ENCODE data around the gene MARCHF9. TPM values are rescaled to one million over a fixed set of nuclear protein-coding genes. Genes with fewer than 3 reads are reported as not detected.

Gene MARCHF9
- total RNA-seq, 2 donors from 2014 or later, result 13.6 to 15.8 TPM

- no peak for DNase-seq
- H3K36me3 ChIP-seq (ENCODE audit: control insufficient read depth, insufficient read depth, low read length), result peaks cover 27% of the 10 kb centered on the region
- no peak overlapping the region for H3K27ac ChIP-seq (ENCODE audit: low read depth, low read length)
- no peaks in the 10 kb centered on the region for H3K4me1 Mint-ChIP-seq
- no peaks in the 10 kb centered on the region for H3K9me3 ChIP-seq (ENCODE audit: control insufficient read depth, low read length)
- no peak overlapping the region for H3K4me3 Mint-ChIP-seq
- peaks cover 5% of the 10 kb centered on the region for H3K27me3 ChIP-seq (ENCODE audit: control insufficient read depth, insufficient read depth, low read length, poor library complexity, severe bottlenecking)
- no peak for TF ChIP-seq CTCF (conservative IDR thresholded peaks at IDR 0.05)
- H3K4me1 ChIP-seq (ENCODE audit: control insufficient read depth, insufficient read depth, low read length), result no peaks in the 10 kb centered on the region
- H3K36me3 Mint-ChIP-seq (ENCODE audit: low read depth), result peaks cover 52% of the 10 kb centered on the region
- H3K4me3 ChIP-seq (ENCODE audit: low read length), result no peak overlapping the region
- H3K9ac ChIP-seq (ENCODE audit: extremely low read depth, low read length, poor library complexity, severe bottlenecking), result no peak overlapping the region
- 94 to 97% methylated on average over 19 to 22 of the region's 22 CpGs for WGBS, 2 experiments (ENCODE audit: insufficient coverage in 1 of 2, insufficient read length in 1 of 2)
- H3K9me3 Mint-ChIP-seq, result no peaks in the 10 kb centered on the region
- H3K27me3 Mint-ChIP-seq (ENCODE audit: insufficient read depth), result peaks cover 5% of the 10 kb centered on the region
- no peak overlapping the region for H3K27ac Mint-ChIP-seq
Observed at GRCh38 chr12:57717846-57718640, 36.9 kb upstream of the MARCHF9 start.

- Histone ChIP-seq H3K27me3 (ENCODE audit: control insufficient read depth, insufficient read depth, low read length, poor library complexity, severe bottlenecking) (peaks cover 13% of the 10 kb centered on the region), H3K36me3 (ENCODE audit: control insufficient read depth, insufficient read depth, low read length) (peaks cover 27% of the 10 kb centered on the region), H3K9me3 (ENCODE audit: control insufficient read depth, low read length) (no peaks in the 10 kb centered on the region), H3K4me3 (ENCODE audit: low read length) (no peak overlapping the region), H3K27ac (ENCODE audit: low read depth, low read length) (no peak overlapping the region), H3K9ac (ENCODE audit: extremely low read depth, low read length, poor library complexity, severe bottlenecking) (no peak overlapping the region), H3K4me1 (ENCODE audit: control insufficient read depth, insufficient read depth, low read length) (no peaks in the 10 kb centered on the region)
- Mint-ChIP-seq H3K36me3 (ENCODE audit: low read depth) (peaks cover 49% of the 10 kb centered on the region), H3K4me1 (no peaks in the 10 kb centered on the region), H3K4me3 (no peak overlapping the region), H3K9me3 (no peaks in the 10 kb centered on the region), H3K27ac (no peak overlapping the region), H3K27me3 (ENCODE audit: insufficient read depth) (peaks cover 13% of the 10 kb centered on the region)
- WGBS, 2 experiments (ENCODE audit: insufficient coverage in 1 of 2, insufficient read length in 1 of 2), result 95 to 96% methylated on average over 11 to 15 of the region's 15 CpGs
- TF ChIP-seq CTCF (conservative IDR thresholded peaks at IDR 0.05), result no peak
- DNase-seq, result no peak
Observed at GRCh38 chr12:57718641-57719528, 36.0 kb upstream of the MARCHF9 start.

- no peak for TF ChIP-seq CTCF (conservative IDR thresholded peaks at IDR 0.05)
- WGBS, 2 experiments (ENCODE audit: insufficient coverage in 1 of 2, insufficient read length in 1 of 2), result 92 to 97% methylated on average over 10 to 19 of the region's 20 CpGs
- H3K9me3 ChIP-seq (ENCODE audit: control insufficient read depth, low read length), result no peaks in the 10 kb centered on the region
- H3K4me3 Mint-ChIP-seq, result no peak overlapping the region
- no peak for DNase-seq
- H3K36me3 Mint-ChIP-seq (ENCODE audit: low read depth), result peaks cover 49% of the 10 kb centered on the region
- H3K9me3 Mint-ChIP-seq, result no peaks in the 10 kb centered on the region
- H3K9ac ChIP-seq (ENCODE audit: extremely low read depth, low read length, poor library complexity, severe bottlenecking), result no peak overlapping the region
- H3K4me1 Mint-ChIP-seq, result no peaks in the 10 kb centered on the region
- no peak overlapping the region for H3K27ac ChIP-seq (ENCODE audit: low read depth, low read length)
- H3K4me1 ChIP-seq (ENCODE audit: control insufficient read depth, insufficient read depth, low read length), result no peaks in the 10 kb centered on the region
- peaks cover 24% of the 10 kb centered on the region for H3K27me3 Mint-ChIP-seq (ENCODE audit: insufficient read depth)
- peaks cover 27% of the 10 kb centered on the region for H3K36me3 ChIP-seq (ENCODE audit: control insufficient read depth, insufficient read depth, low read length)
- H3K27ac Mint-ChIP-seq, result no peak overlapping the region
- H3K27me3 ChIP-seq (ENCODE audit: control insufficient read depth, insufficient read depth, low read length, poor library complexity, severe bottlenecking), result peaks cover 24% of the 10 kb centered on the region
- H3K4me3 ChIP-seq (ENCODE audit: low read length), result no peak overlapping the region
Observed at GRCh38 chr12:57719777-57720605, 34.9 kb upstream of the MARCHF9 start.

Measured in endodermal cell (in vitro differentiated cells).